NCI-H2029 (cell line): Measurements from ENCODE around the gene CACNA2D1.

Source experiments
- DNase-seq: peaks from one replicate; lab custom pipeline; 2025; lab: John Stamatoyannopoulos, UW

CACNA2D1 gene

DNA sequence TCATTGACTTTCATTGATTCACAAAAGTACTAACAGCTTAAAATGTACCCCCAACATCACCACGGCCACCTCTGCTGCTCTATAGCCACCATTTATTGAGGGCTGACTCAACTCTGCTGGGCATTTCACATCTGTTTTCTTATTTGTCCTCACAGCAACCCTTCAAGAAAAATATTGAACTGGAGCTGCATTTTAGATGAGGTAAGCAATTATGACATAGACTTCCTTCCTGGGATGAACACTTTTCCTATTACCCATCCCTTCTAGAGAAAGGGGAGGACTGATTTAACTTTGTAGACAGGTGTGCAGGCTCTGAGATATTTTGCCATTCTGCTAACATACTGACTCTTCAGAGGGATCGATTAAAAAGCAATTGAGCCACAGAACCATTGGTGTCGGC, 217.4 kb downstream of the CACNA2D1 start:
- no peak for DNase-seq

DNA sequence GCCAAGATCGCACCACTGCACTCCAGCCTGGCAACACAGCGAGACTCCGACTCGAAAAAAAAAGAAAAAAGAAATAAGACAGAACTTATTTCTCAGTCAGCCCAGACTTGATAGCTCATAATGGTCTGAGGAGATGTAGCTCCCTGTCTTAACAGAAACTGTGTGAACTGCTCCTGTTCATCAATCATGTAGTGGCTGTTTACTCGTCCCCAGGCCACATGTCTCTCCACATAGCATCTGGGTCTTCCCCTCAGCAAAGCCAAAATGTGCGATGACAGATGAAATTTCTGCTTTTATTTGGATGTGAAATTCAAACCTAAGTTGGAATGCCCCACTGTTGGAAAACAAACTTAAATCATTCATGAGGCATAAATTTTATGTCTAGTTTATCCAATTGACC, 219.0 kb downstream of the CACNA2D1 start:
- DNase-seq: no peak

DNA sequence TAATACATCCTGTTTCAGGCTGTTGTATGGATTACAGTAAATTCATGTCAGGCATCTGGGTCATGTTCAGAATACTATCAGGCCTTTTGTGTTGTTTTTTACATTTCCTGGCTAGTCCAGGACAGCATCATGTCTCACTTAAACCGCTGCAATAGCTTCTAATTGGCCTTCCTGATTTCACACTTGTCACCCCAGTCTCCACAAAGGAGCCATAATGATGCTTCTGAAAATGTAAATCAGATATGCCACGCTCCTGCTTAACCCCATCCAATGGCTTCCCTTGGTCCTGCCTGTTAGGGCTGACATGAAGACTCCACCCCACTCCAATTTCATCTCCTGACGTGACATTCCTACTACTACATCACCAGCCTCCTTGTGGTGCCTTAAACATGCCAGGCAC, 220.0 kb downstream of the CACNA2D1 start:
- DNase-seq: no peak

DNA sequence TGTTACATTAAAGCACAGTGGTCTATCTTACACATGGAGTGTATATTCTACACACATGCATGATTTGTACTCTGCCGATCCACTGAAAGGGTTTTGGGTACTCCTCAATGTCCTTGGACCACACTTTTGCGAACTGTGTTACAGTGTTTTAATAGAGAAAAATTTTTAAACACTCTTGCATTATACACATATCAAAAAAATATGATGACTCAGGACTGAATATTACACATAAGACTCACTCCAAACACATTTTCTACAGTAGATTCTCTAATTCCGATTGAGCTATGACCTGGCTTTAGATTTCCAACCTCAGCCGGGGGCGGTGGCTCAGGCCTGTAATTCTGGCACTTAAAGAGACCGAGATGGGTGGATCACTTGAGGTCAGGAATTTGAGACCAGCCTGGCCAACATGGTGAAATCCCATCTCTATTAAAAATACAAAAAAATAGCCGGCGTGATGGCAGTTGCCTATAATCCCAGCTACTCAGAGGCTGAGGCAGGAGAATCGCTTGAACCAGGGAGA, 222.4 kb downstream of the CACNA2D1 start:
- no peak for DNase-seq

DNA sequence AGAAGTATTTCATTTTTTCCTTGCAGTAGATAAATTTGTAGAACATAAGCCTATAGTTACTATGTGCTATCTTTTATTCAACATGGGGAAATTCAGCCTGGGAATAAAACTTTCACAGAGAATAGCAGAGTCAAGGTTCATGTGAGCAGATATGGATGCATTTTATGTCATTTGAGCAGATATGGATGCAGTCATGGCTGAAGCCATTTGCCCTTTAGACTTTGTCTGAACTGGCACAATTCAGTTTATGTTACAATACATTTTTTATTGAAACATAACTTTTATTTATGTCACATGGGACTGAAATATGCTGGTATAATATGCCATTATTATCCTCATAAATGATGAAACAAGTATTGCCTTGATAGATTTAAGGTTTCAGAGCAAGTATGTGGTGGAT, 231.1 kb downstream of the CACNA2D1 start:
- no peak for DNase-seq

DNA sequence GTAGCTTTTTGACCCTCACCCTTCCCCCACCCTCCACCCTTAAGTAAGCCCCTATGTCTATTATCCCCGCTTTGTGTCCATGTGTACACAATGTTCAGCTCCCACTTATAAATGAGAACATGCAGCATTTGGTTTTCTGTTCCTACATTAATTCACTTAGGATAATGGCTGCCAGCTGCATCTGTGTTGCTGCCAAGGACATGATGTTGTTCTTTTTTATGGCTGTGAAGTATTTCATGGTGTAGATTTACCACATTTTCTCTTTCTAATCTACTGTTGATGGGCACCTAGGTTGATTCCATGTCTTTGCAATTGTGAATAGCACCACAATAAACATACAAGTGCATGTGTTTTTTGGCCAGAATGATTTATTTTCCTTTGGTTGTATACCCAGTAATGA, 232.2 kb downstream of the CACNA2D1 start:
- DNase-seq: no peak

DNA sequence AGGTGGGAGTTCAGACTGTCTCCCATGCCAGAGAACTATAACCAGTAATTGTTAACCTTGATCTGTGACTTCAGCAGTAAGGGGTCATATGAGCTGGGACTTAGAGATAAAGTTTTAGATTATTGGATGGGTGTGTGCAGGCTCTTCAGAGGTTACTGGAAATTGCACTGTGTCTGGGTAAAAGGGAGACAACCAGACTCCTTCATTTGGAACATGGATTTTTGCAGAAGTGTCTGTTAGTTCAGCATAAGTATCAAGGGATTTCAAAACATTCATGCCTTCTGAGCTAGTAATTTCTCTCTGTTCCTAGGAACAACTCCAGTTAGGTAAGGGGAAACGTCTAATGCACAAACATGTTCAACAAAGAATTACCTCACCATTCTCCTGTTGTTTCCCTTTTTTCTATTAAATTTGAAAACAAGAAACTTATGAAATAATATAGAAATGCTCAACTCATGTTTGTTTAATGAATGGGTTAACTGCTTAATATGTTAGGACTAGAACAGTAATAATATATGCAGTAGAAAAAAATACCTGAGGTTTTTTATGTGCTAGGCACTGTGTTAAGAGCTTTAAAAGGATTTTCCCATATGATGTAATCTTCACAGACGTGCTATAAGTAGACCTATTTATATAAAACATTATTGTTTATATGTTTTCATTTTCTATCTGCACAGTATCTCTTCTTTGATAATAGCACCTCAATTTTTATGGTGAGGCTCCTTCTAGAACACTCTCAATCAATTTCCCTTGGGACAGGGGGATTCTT, 233.0 kb downstream of the CACNA2D1 start:
- no peak for DNase-seq

DNA sequence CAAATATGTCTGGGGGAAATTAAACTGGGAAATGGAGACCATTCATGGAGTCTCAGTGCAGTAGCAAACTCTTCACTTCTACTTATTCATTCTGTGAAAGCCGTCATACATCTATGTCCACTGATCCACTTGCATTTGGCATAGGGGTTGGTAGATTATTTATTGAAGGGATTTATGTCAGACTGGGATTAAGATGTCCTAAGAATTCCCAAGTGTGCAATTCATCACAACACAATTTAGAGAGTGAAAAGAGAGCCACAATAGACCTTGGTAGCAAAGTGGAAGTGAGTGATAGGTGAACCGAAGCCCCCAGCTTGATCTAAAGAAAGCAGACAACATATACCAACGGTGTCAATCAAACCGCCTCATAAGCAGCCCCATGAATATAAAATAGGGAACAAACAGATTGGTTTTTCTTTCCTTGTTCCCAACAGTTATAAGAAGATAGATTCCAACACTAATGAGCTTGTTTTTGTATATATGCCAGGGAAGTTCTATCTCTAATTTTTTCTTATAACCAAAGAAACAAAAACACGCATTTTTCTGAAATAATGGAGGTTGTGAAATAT, 234.3 kb downstream of the CACNA2D1 start:
- no peak for DNase-seq

DNA sequence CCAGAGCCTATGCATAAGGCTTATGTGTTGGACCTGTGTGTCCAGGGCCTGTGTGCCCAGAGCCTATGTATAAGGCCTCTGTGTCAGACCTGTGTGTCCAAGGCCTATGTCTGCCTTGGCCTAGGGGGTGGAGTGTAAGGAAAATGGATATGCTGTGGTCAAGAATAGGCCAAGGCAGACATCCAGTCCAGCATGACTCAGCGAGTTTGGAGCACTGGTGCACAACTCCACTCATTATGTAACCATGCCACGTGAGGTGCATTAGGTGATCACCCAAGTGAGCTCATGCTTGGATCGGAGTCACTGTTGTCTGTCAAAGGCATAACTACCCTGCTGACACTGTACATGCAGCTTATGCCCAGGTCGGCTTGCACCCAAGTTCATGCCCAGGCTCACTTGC, 238.9 kb downstream of the CACNA2D1 start:
- no peak for DNase-seq

DNA sequence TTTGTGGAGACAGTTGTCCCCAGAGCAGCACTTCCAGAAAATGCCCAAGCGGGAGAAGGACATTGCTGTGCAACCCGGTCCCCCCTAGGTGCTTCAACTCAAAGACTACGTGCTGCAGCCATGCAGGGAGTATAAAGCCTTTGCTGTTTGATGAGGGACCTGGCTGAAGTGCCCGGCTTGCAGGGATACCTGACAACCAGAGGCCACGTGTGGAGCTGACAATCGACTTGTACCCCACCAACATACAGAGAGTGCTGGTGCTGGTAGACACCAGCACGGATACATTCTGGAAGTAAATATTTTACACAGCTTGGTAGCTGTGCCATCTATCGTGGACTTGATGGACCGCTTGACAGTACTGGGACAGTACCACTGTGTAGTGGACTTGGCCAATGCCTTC, 240.6 kb downstream of the CACNA2D1 start:
- no peak for DNase-seq

DNA sequence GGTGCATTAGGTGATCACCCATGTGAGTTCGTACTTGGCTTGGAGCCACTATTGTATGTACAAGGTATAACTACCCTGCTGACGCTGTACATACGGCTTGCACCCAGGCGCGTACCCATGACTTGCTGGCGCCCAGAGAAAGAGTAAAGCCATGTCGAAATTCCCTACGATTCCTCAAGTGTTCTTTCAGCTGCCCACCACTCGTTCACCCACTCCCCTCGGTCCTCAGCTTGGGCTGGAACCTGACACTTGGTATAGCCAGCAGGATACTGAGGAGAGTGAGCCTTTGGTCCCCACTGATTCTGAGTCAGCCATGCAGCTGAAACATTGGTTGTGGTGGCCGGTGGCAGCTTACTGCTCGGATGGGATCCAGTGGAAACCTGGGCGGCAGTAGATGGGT, 241.5 kb downstream of the CACNA2D1 start:
- DNase-seq: no peak

DNA sequence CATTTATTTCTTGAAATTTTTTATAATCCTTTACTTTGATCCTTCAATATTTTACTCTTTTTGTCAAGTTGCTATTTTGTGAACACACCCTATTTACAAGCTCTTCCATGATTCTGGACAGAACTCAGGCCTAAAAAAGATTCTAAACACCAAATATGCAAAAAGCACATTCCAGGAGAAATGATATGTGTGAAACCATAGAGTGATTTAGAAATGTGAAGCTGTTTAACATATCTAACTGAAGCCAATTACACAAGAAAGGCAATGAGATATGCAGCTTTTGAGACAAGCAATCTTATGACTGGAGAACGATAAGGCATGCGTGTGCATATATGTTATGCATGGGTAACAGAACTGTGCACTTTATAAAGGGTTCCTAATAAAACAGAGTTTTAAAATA, 243.0 kb downstream of the CACNA2D1 start:
- DNase-seq: no peak

DNA sequence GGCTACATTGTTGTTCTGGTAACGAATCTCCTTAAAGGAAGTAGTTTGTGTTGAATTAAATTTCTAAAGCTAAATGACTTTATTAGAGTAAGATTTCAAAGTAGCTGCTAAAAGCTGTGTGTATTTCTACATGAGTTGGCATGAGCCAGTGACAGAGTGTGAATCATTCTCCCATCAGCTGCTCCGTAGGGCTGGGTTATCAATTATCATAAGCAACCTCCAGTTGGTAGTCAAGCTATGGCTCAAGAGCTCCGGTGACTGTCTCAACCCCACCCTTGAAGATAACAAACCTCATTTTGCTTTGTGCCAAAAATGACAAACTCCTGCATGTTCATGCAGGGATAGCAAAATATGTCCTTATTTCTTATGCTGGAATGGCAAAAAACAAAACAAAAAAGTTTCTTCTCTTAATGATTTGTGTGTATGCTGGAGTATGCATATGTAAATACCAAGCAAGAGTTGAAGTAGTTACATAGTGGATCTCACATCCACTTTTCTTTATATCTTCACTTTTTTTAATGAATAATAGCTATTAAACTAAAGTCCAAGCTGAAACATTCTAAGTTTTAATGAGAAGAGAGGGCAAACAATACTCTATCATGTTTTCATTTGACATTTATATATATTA, 249.4 kb downstream of the CACNA2D1 start:
- no peak for DNase-seq

DNA sequence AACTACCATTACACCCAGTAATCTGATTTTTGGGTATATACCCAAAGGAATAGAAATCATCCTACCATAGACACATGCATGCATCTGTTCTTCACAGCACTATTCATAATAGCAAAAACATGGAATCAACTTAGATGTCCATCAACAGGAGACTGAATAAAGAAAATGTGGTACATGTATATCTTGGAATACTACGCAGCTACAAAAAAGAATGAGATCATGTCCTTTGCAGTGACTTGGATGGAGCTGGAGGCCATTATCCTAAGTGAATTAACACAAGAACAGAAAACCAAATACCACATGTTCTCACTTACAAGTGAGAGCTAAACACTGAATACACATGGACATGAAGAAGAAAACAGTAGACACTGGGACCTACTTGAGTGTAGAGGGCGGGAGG, 254.9 kb downstream of the CACNA2D1 start:
- no peak for DNase-seq

DNA sequence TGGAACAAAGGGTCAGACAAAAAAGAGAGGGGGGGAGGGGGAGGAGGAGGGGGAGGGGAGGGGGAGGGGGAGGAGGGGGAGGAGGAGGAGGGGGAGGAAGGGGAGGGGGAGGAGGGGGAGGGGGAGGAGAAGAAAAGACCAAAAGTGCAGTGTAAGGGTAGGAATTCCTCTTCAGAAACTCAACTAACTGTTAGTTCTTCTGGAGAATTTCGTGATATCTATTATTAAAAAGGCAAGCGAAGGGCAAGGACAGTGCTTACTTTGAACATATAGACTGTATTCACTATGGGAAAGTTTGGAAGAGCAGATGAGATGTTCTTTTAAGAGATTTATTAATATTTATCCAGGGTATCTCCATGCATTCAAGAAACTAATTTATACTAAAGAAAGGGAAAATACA, 258.1 kb downstream of the CACNA2D1 start:
- DNase-seq: no peak

DNA sequence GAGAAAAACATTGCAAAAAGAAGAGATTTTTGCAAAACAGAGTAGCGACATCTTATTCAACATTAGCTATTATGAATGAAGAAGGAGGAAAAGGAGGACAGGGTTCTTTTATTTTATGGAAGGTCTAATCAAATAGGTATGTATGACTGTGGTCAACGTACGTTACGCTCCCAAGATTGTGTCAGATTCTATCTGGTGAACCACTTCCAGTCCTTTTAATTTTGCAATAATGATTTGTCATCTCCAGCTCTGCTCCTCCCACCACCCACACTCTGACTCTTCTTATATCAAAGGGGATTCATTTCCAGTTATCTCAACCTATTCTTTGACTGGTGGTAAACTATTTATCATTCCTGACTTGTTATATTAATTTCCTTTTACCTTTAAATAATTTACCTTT, 259.9 kb downstream of the CACNA2D1 start:
- DNase-seq: no peak

DNA sequence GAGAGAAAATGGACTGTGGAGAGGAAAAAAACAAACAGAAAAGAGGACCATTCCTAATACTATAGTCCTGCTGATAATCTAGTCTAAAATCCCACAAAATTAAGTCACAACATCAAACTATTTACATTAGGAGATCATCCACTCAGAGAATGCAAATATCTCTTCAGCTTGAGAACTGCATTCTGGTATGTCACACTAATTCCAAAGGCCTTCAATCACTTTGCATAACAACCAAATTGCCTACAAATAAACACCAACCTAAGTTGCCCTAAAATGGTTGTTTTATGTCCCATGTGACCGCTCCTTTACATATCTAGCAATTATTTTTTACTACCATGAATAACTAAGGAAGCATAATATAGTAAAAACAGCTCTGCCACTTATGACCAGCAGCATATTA, 264.3 kb downstream of the CACNA2D1 start:
- DNase-seq: no peak

DNA sequence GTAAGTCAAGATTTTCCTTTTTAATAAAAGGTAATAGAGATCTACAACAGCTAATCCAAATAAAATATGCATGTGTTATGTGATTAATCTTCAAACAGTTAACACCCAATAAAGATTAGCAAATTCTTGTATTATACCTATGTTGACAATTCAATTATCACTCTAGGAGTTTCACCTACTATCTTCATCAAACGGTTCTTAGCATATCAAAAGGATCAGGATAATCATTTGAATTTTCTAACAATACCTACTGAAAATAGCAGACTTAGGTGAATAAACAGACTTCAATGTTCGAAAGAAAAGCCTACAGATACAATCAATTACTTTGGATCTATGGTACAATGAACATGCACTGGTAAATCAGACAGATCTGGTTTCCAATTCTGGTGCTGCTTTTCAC, 268.3 kb downstream of the CACNA2D1 start:
- no peak for DNase-seq

DNA sequence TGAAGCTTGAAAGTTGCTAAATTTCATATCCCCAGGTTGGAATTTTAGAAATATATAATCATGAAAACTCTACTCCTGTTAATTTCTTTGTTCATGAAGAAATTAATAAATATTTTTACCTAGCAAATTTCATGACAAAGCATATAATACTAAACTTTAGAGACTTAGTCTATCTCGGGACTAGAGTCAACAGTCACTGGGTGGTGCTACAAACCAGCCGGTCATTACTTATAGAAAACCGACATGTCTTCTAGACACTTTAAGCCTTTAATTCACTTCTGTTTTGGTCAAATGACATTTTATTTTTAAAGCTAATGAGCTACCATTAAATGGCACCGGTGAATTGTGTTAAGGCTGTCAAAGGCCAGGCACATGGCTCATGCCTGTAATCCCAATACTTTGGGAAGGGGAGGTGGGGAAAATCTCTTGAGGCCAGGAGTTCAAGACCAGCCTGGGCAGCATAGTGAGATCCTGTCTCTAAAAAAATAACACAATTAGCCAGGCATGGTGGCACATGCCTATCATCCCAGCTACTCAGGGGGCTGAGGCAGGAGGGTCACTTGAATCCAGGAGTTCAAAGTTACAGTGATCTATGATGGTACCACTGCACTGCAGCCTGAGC, 270.1 kb downstream of the CACNA2D1 start:
- DNase-seq: no peak

DNA sequence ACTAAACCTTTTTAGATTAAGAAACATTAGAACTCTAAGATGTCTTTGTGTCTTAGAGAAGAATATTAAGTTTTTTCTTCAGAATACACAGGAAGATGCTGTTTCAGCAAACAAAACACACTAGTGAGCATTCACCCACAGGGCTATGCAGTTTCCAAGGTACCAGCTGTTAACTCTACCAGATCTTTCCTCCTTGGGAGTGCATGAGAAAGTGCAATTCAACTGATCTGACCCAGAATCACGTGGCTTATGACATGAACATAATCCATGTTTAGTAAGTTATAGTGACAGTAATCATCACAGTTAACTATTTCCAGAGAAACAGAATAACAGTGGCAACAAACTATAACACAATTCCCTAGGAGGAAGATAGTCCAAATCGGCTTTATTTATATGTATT, 270.7 kb downstream of the CACNA2D1 start:
- no peak for DNase-seq

DNA sequence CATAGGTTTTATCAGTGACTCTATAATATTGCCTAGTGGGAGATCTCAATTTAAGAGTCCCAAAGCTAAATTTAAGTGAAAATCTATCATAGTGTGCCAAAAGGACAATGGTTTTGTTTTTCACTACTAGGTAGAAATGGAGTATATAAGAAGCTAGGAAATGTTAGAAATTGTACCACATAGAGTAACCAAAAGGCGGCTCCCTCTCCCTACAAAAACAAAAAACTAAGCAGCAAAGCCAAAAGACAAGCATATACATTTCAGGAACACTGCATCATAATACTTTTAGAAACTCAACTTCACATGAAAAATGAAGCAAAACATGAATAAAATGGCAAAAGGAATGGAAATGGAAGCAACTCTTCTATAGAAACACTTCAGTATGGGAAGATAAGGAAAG, 271.6 kb downstream of the CACNA2D1 start:
- DNase-seq: no peak

DNA sequence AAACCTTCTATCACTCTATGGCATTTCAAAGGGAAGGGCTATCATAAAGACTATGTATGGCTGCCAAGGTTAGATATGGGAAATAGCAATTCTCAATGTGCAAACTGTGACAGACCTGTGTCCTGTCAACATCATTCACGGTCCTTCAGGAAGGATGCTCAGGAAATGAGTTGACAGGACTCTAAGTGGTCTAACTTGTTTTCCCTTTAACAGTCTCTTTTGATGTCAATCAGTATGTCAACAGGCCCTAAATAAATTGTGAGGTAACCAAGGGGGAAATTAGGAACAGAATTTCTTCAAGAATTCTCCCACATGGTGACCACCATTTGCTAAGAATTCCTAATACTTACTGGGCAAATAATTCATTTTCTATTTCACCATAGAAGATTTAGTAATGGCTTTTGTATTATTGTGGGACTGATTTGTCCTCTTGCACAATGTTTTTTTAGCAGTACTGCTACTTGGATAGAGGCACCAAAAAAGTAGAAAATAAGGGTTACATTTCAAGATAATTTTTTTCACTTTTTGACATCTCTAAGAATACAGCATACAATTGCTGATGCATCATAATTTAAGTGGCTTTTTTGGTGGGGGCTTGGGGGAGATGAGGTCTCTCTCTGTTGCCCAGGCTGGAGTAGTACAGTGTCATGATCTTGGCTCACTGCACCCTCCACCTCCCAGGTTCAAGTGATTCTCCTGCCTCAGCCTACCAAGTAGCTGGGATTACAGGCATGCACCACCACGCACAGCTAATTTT, 275.8 kb downstream of the CACNA2D1 start:
- DNase-seq: no peak
